ENCODE results near the gene CD4. TPM values are rescaled to one million over a fixed set of nuclear protein-coding genes. Genes with fewer than 3 reads are reported as not detected.

CD4 gene
- total RNA-seq, 1 experiment from 2014 or later: 0.42 TPM

DNA sequence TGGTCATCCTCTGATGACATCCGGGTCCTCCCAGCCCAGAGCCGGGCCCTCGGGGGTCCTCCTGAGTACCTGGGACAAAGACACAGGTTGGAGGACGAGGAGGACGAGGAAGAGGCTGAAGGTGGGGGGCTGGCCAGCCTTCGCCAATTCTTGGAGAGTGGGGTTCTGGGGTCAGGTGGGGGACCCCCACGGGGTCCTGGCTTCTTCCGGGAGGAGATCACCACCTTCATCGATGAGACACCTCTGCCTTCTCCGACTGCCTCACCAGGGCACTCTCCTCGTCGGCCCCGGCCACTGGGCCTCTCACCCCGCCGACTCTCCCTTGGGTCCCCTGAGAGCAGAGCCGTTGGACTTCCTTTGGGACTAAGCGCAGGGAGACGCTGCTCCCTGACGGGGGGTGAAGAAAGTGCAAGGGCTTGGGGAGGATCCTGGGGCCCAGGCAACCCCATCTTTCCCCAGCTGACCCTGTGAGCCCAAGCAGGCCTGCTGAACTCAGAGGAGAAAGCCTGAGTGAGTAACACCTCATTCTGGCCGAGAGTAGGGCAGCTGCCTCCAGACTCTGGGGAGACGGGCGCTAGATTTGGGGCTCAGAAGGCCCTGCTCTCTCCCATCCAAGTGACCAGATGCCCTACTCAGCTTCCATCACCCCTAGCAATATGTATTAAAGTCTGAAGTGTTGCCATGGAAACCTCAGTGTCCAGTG lies 37.6 kb downstream of the CD4 start:
- POLR2A ChIA-PET: interaction anchor here (1.0 to 1.4 kb wide), 2 partner anchors 61 to 137 kb away, joined by 3 to 4 read pairs; partner anchors contain the start of genes PTMS and ZNF384
- RAD21 ChIA-PET (ENCODE audit: low non-redundant PET in 1 of 2, low total read pairs in 2 of 2, uncharacterized antibody in 2 of 2, unreplicated experiment in 2 of 2): no interaction called here
- Histone ChIP-seq H3K4me2 (ENCODE audit: low read length) (peak overlapping the region; percentile 91), H3K9ac (ENCODE audit: low read length) (peak overlapping the region; percentile 66), H3K9me3 (ENCODE audit: control insufficient read depth in 1 of 2, insufficient read depth in 1 of 2, low read depth in 1 of 2, low read length in 2 of 2) (no peaks in the 10 kb centered on the region), H3K4me1 (ENCODE audit: control insufficient read depth in 1 of 2, insufficient read depth in 2 of 2, low read length in 2 of 2) (peaks cover 17 to 41% of the 10 kb centered on the region in 2 experiments), H4K20me1 (ENCODE audit: insufficient read depth) (no peaks in the 10 kb centered on the region), H3K4me3 (replicated peaks in 1 of 2; ENCODE audit: low read depth in 1 of 2, low read length in 2 of 2) (peak overlapping the region; percentile 54 to 95), H3K79me2 (ENCODE audit: insufficient read depth, low read length) (peaks cover 31% of the 10 kb centered on the region), H3K27ac (ENCODE audit: low read depth, low read length) (peak overlapping the region; percentile 78), H3K9me2 (ENCODE audit: insufficient read depth) (no peaks in the 10 kb centered on the region), H3K27me3 (ENCODE audit: insufficient read depth, low read length) (peaks cover 6% of the 10 kb centered on the region; the same call in 1 of the 2 replicates), H3K36me3 (ENCODE audit: control insufficient read depth in 1 of 2, insufficient read depth in 2 of 2, low read length in 2 of 2) (peaks cover 5 to 12% of the 10 kb centered on the region in 2 experiments; a peak in 2 of 4 replicates), H2AFZ (ENCODE audit: low read depth, low read length, poor library complexity, severe bottlenecking) (no peak overlapping the region)
- intact Hi-C loops (cut with micrococcal nuclease): no loop called here
- no TSS peak for BruUV-seq (replicated peaks)
- CTCF ChIA-PET: interaction anchor here (0.9 to 2.4 kb wide), 3 partner anchors 61 to 74 kb away, joined by 3 to 11 read pairs (median 3); partner anchors contain the start of genes MLF2 and PTMS
- ATAC-seq: no peak
- TF ChIP-seq, protein P1, sequence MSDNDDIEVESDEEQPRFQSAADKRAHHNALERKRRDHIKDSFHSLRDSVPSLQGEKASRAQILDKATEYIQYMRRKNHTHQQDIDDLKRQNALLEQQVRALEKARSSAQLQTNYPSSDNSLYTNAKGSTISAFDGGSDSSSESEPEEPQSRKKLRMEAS (IDR thresholded peaks at IDR 0.05): no peak
- TF ChIP-seq ZFX (IDR thresholded peaks at IDR 0.05): peak; percentile 16; the same call in 1 of the 2 replicates
- no peak for DNase-seq (ENCODE audit: low read depth, low spot score)

DNA sequence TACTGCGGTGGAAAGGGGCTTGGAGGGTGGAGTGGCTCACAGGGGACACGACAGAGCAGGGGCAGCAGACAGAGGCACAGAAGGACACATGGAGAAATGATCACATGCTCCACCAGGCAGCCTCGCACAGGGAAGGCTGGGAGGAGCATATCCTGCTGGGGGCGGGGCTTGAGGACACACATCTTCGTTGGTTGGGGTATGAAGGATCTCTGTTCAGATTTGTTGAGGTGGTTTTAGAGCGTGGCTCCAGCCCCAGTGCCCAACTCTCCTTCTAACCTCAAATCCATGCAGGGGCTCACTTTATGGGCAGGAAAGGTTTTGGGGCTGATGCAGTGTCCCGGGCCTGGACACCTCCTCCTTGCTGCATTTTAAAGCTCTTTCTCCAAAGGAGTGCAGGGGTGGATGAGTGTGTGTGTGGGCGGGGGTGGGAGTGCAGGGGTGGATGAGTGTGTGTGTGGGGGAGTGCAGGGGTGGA lies 38.1 kb downstream of the CD4 start:
- peak overlapping the region; percentile 66 for H3K9ac ChIP-seq (ENCODE audit: low read length)
- peak; percentile 69 for DNase-seq (ENCODE audit: low read depth, low spot score)

More for the DNA sequence above, 38.1 kb downstream of the CD4 start:
- Histone ChIP-seq H3K4me2 (ENCODE audit: low read length) (peak overlapping the region; percentile 91), H3K4me1 (ENCODE audit: control insufficient read depth in 1 of 2, insufficient read depth in 2 of 2, low read length in 2 of 2) (peaks cover 12 to 35% of the 10 kb centered on the region in 2 experiments), H4K20me1 (ENCODE audit: insufficient read depth) (no peaks in the 10 kb centered on the region), H3K4me3 (replicated peaks in 1 of 2; ENCODE audit: low read depth in 1 of 2, low read length in 2 of 2) (peak overlapping the region; percentile 54 to 95), H3K36me3 (ENCODE audit: control insufficient read depth in 1 of 2, insufficient read depth in 2 of 2, low read length in 2 of 2) (peaks cover 5 to 17% of the 10 kb centered on the region in 2 experiments; a peak in 2 of 4 replicates), H2AFZ (ENCODE audit: low read depth, low read length, poor library complexity, severe bottlenecking) (no peak overlapping the region), H3K27me3 (ENCODE audit: insufficient read depth, low read length) (peaks cover 1% of the 10 kb centered on the region; the same call in 1 of the 2 replicates), H3K79me2 (ENCODE audit: insufficient read depth, low read length) (peaks cover 31% of the 10 kb centered on the region), H3K27ac (ENCODE audit: low read depth, low read length) (peak overlapping the region; percentile 78), H3K9me3 (ENCODE audit: control insufficient read depth in 1 of 2, insufficient read depth in 1 of 2, low read depth in 1 of 2, low read length in 2 of 2) (no peaks in the 10 kb centered on the region), H3K9me2 (ENCODE audit: insufficient read depth) (no peaks in the 10 kb centered on the region)
- ChIA-PET RAD21 (ENCODE audit: low non-redundant PET in 1 of 2, low total read pairs in 2 of 2, uncharacterized antibody in 2 of 2, unreplicated experiment in 2 of 2) (no interaction called here), POLR2A (interaction anchor here (1.0 to 3.6 kb wide), 3 partner anchors 41 to 138 kb away, joined by 3 to 11 read pairs (median 4); partner anchors contain the start of genes PTMS and ZNF384), CTCF (interaction anchor here (1.4 to 2.7 kb wide), 3 partner anchors 24 to 74 kb away, joined by 3 to 11 read pairs (median 8); partner anchors contain the start of genes CDCA3, MLF2, PTMS and USP5)
- TF ChIP-seq JUND (IDR thresholded peaks at IDR 0.05) (no peak), POLR2A (IDR thresholded peaks at IDR 0.05; ENCODE audit: borderline replicate concordance, extremely low read depth, insufficient read depth, insufficient read length) (peak; percentile 81), POLR2AphosphoS5 (IDR thresholded peaks at IDR 0.05; ENCODE audit: low read depth, low read length) (peak; percentile 85), FOSL1 (IDR thresholded peaks at IDR 0.05; ENCODE audit: low read depth) (no peak)
- BruUV-seq (replicated peaks): TSS peak; percentile 40
- intact Hi-C loops (cut with micrococcal nuclease): no loop called here
- ATAC-seq: peak; percentile 66
